ENCODE results near the gene UXT. TPM values are rescaled to one million over a fixed set of nuclear protein-coding genes. Genes with fewer than 3 reads are reported as not detected.
A peak's percentile ranks its signal among the peaks of the same experiment; 100 is the strongest.
"Not testable (repeated sequence)": the region's sequence is repeated elsewhere in the genome, so short reads cannot be mapped to it uniquely, and the experiment has no call there.

UXT gene
- total RNA-seq, 1 donor from 2014 or later = 73.5 TPM

- H3K4me1 Mint-ChIP-seq (ENCODE audit: low read depth, unreplicated experiment) = no peaks in the 10 kb centered on the region
- Histone ChIP-seq H4K20me1 (ENCODE audit: insufficient read depth, low read length) (no peaks in the 10 kb centered on the region), H3K4me3 (ENCODE audit: insufficient read depth, low read depth, low read length) (no peak overlapping the region), H2AFZ (ENCODE audit: low read depth, low read length) (no peak overlapping the region), H3K4me1 (ENCODE audit: insufficient read depth, low read length) (no peaks in the 10 kb centered on the region), H3K9ac (ENCODE audit: low read length) (no peak overlapping the region), H3K36me3 (ENCODE audit: insufficient read depth, low read length) (no peaks in the 10 kb centered on the region), H3K4me2 (ENCODE audit: low read length) (no peak overlapping the region), H3K27me3 (ENCODE audit: insufficient read depth, low read length) (no peaks in the 10 kb centered on the region), H3K79me2 (ENCODE audit: insufficient read depth, low read length) (no peaks in the 10 kb centered on the region), H3K27ac (ENCODE audit: low read depth, low read length) (no peak overlapping the region), H3K9me3 (ENCODE audit: insufficient read depth, low read depth, low read length) (no peaks in the 10 kb centered on the region)
- H3K27me3 Mint-ChIP-seq (ENCODE audit: low read depth, unreplicated experiment) = no peaks in the 10 kb centered on the region
- no peak for TF ChIP-seq EZH2 (IDR thresholded peaks at IDR 0.05; ENCODE audit: insufficient read depth, low read length)
- TF ChIP-seq, protein P1, sequence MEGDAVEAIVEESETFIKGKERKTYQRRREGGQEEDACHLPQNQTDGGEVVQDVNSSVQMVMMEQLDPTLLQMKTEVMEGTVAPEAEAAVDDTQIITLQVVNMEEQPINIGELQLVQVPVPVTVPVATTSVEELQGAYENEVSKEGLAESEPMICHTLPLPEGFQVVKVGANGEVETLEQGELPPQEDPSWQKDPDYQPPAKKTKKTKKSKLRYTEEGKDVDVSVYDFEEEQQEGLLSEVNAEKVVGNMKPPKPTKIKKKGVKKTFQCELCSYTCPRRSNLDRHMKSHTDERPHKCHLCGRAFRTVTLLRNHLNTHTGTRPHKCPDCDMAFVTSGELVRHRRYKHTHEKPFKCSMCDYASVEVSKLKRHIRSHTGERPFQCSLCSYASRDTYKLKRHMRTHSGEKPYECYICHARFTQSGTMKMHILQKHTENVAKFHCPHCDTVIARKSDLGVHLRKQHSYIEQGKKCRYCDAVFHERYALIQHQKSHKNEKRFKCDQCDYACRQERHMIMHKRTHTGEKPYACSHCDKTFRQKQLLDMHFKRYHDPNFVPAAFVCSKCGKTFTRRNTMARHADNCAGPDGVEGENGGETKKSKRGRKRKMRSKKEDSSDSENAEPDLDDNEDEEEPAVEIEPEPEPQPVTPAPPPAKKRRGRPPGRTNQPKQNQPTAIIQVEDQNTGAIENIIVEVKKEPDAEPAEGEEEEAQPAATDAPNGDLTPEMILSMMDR (IDR thresholded peaks at IDR 0.05; ENCODE audit: insufficient read depth, low read depth, low read length) = no peak
- H3K36me3 Mint-ChIP-seq (ENCODE audit: low read depth, unreplicated experiment) = no peaks in the 10 kb centered on the region
- H3K4me3 Mint-ChIP-seq (ENCODE audit: unreplicated experiment) = no peak overlapping the region
- peak; percentile 82 for FAIRE-seq
- H3K27ac Mint-ChIP-seq (ENCODE audit: unreplicated experiment) = no peak overlapping the region
- H3K9me3 Mint-ChIP-seq (ENCODE audit: unreplicated experiment) = no peaks in the 10 kb centered on the region
- DNase-seq (ENCODE audit: low read depth) = no peak
These were observed 51.9 kb downstream of the UXT start for GRCh38 chrX:47607091-47607490.

DNA sequence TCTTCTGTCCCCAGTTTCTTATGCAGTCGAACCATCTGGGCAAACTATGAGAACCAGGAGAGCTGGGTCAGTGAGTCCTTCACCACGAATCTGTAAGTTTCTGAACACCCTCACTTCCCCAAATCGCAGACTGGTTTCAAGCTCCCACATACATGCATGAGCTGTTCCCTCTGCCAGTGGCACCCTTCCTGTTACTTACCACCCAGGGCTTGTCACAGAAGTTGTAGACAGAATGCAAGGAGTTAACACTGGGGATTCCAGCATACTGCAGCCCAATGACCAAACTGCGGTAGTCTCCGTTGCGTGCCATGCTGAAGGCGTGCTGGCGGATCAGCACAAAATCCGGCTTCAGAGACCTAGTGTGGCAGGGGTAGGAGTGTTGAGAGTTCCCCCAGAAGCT is 54.0 kb downstream of the UXT start:
- Histone ChIP-seq H3K36me3 (ENCODE audit: insufficient read depth, low read length) (no peaks in the 10 kb centered on the region), H4K20me1 (ENCODE audit: insufficient read depth, low read length) (no peaks in the 10 kb centered on the region), H3K4me3 (ENCODE audit: insufficient read depth, low read depth, low read length) (no peak overlapping the region), H3K79me2 (ENCODE audit: insufficient read depth, low read length) (no peaks in the 10 kb centered on the region), H3K9ac (ENCODE audit: low read length) (no peak overlapping the region), H3K4me2 (ENCODE audit: low read length) (no peak overlapping the region), H2AFZ (ENCODE audit: low read depth, low read length) (no peak overlapping the region), H3K27ac (ENCODE audit: low read depth, low read length) (no peak overlapping the region), H3K9me3 (ENCODE audit: insufficient read depth, low read depth, low read length) (no peaks in the 10 kb centered on the region), H3K4me1 (ENCODE audit: insufficient read depth, low read length) (no peaks in the 10 kb centered on the region), H3K27me3 (ENCODE audit: insufficient read depth, low read length) (no peaks in the 10 kb centered on the region)
- DNase-seq (ENCODE audit: low read depth) (no peak), FAIRE-seq (no peak)
- TF ChIP-seq, protein P1 (IDR thresholded peaks at IDR 0.05; ENCODE audit: insufficient read depth, low read depth, low read length) = no peak
- TF ChIP-seq EZH2 (IDR thresholded peaks at IDR 0.05; ENCODE audit: insufficient read depth, low read length) = no peak
- no peaks in the 10 kb centered on the region for H3K27me3 Mint-ChIP-seq (ENCODE audit: low read depth, unreplicated experiment)
- H3K36me3 Mint-ChIP-seq (ENCODE audit: low read depth, unreplicated experiment) = no peaks in the 10 kb centered on the region
- H3K4me1 Mint-ChIP-seq (ENCODE audit: low read depth, unreplicated experiment) = no peaks in the 10 kb centered on the region
- no peak overlapping the region for H3K4me3 Mint-ChIP-seq (ENCODE audit: unreplicated experiment)
- H3K27ac Mint-ChIP-seq (ENCODE audit: unreplicated experiment) = no peak overlapping the region
- no peaks in the 10 kb centered on the region for H3K9me3 Mint-ChIP-seq (ENCODE audit: unreplicated experiment)

GRCh38 chrX:47603125-47603524 is 55.9 kb downstream of the UXT start:
- H3K4me3 ChIP-seq (ENCODE audit: insufficient read depth, low read depth, low read length); H2AFZ ChIP-seq (ENCODE audit: low read depth, low read length); H3K9me3 Mint-ChIP-seq (ENCODE audit: unreplicated experiment); H3K36me3 ChIP-seq (ENCODE audit: insufficient read depth, low read length); H3K27ac Mint-ChIP-seq (ENCODE audit: unreplicated experiment); H3K79me2 ChIP-seq (ENCODE audit: insufficient read depth, low read length); H3K4me3 Mint-ChIP-seq (ENCODE audit: unreplicated experiment); H3K36me3 Mint-ChIP-seq (ENCODE audit: low read depth, unreplicated experiment); H3K27ac ChIP-seq (ENCODE audit: low read depth, low read length); H3K27me3 ChIP-seq (ENCODE audit: insufficient read depth, low read length); H3K9ac ChIP-seq (ENCODE audit: low read length); H4K20me1 ChIP-seq (ENCODE audit: insufficient read depth, low read length); H3K4me1 ChIP-seq (ENCODE audit: insufficient read depth, low read length); H3K4me2 ChIP-seq (ENCODE audit: low read length); H3K4me1 Mint-ChIP-seq (ENCODE audit: low read depth, unreplicated experiment); H3K9me3 ChIP-seq (ENCODE audit: insufficient read depth, low read depth, low read length); H3K27me3 Mint-ChIP-seq (ENCODE audit: low read depth, unreplicated experiment); FAIRE-seq; DNase-seq (ENCODE audit: low read depth): not testable (repeated sequence)

Other genes with a start within 250 kb of the UXT start
- 5.7 and 7.0 TPM in 2 replicates for gene ZNF41, start 176.0 kb downstream of the UXT start, total RNA-seq
- gene ARAF, start 98.0 kb downstream of the UXT start, total RNA-seq = 44.0 and 48.7 TPM in 2 replicates
- 479 and 678 TPM in 2 replicates for gene TIMP1, start 76.7 kb downstream of the UXT start, total RNA-seq
- 1.6 and 2.2 TPM in 2 replicates for gene SYN1, start 39.3 kb downstream of the UXT start, total RNA-seq
- 0.17 and 1.1 TPM in 2 replicates for gene CFP, start 29.2 kb downstream of the UXT start, total RNA-seq
- 33.6 and 34.1 TPM in 2 replicates for gene ELK1, start 8.6 kb downstream of the UXT start, total RNA-seq
- gene ZNF81, start 177.7 kb upstream of the UXT start, total RNA-seq = 6.2 and 8.6 TPM in 2 replicates